Measurements from ENCODE around the gene DICER1. TPM values are rescaled to one million over a fixed set of nuclear protein-coding genes. Genes with fewer than 3 reads are reported as not detected.

DICER1 gene
- total and polyA plus RNA-seq, 9 of the 15 experiments (the other 6 are each of a cell fraction or from before 2014, with no cell fraction given), result 2.5 to 23.2 (median 12.4) TPM

GRCh38 chr14:95123891-95124579, 33.3 kb downstream of the DICER1 start:
- no peak overlapping the region for H3K4me2 ChIP-seq (ENCODE audit: insufficient read depth, low read length)
- TF ChIP-seq ATF4 (CRISPR knock-in tag; IDR thresholded peaks at IDR 0.05) (no peak), ZZZ3 (IDR thresholded peaks at IDR 0.05) (no peak), ZNF592 (IDR thresholded peaks at IDR 0.05) (no peak), KLF10 (CRISPR knock-in tag; IDR thresholded peaks at IDR 0.05) (no peak), ZNF609 (CRISPR knock-in tag; IDR thresholded peaks at IDR 0.05; ENCODE audit: borderline replicate concordance) (no peak), HOXB6 (CRISPR knock-in tag; IDR thresholded peaks at IDR 0.05; ENCODE audit: borderline replicate concordance) (no peak), ZNF124 (CRISPR knock-in tag; IDR thresholded peaks at IDR 0.05) (no peak), EWSR1 (IDR thresholded peaks at IDR 0.05; ENCODE audit: borderline replicate concordance, low read depth, partially characterized antibody) (no peak), ESRRA (IDR thresholded peaks at IDR 0.05; ENCODE audit: borderline replicate concordance, low read depth) (no peak), XRCC4 (IDR thresholded peaks at IDR 0.05; ENCODE audit: extremely low read depth, insufficient read depth, insufficient read length) (no peak)
- TF ChIP-seq, protein P1, sequence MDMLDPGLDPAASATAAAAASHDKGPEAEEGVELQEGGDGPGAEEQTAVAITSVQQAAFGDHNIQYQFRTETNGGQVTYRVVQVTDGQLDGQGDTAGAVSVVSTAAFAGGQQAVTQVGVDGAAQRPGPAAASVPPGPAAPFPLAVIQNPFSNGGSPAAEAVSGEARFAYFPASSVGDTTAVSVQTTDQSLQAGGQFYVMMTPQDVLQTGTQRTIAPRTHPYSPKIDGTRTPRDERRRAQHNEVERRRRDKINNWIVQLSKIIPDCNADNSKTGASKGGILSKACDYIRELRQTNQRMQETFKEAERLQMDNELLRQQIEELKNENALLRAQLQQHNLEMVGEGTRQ (CRISPR knock-in tag; IDR thresholded peaks at IDR 0.05), result no peak

More at GRCh38 chr14:95123891-95124579, 33.3 kb downstream of the DICER1 start:
- Histone ChIP-seq H3K9me1 (ENCODE audit: control insufficient read depth, insufficient read depth, low read length) (no peaks in the 10 kb centered on the region), H3K4me1 (replicated peaks in 1 of 2; ENCODE audit: control insufficient read depth in 2 of 2, insufficient read depth in 2 of 2, low read length in 2 of 2) (no peaks in the 10 kb centered on the region), H3K27me3 (ENCODE audit: control insufficient read depth in 2 of 2, insufficient read depth in 2 of 2, low read length in 2 of 2) (no peaks in the 10 kb centered on the region), H4K20me1 (replicated peaks; ENCODE audit: control insufficient read depth, insufficient read depth, low read length) (no peaks in the 10 kb centered on the region), H3K9me3 (replicated peaks; ENCODE audit: control insufficient read depth, insufficient read depth, low read depth, low read length) (no peaks in the 10 kb centered on the region), H2AFZ (ENCODE audit: low read depth, low read length) (no peak overlapping the region), H3K36me3 (ENCODE audit: control insufficient read depth, insufficient read depth, low read length) (peaks cover 13% of the 10 kb centered on the region; the same call in 2 of the 3 replicates), H3K4me3 (no peak overlapping the region), H3K79me2 (ENCODE audit: control insufficient read depth, insufficient read depth, low read length) (no peaks in the 10 kb centered on the region), H3K9ac (ENCODE audit: insufficient read depth in 1 of 2, low read depth in 2 of 2, low read length in 2 of 2) (no peak overlapping the region), H3K27ac (ENCODE audit: extremely low read depth, low read depth, low read length) (no peak overlapping the region)
- BruUV-seq (replicated peaks), result no TSS peak
- DNase-seq (ENCODE audit: extremely low read depth in 1 of 4, low spot score in 3 of 4) (no peak), FAIRE-seq (no peak), ATAC-seq (no peak)
- ChIA-PET CTCF (ENCODE audit: low intra/inter-chr PET ratio) (no interaction called here), POLR2A (no interaction called here)
- in situ Hi-C loops (cut with MboI) (no loop called here), intact Hi-C loops (cut with micrococcal nuclease) (no loop called here)
- 85% methylated on average over 9 of the region's 9 CpGs for WGBS (ENCODE audit: insufficient coverage, low coverage, missing lambda C conversion rate)

Data from K562 (cell line).